GM15510 (cell line): ENCODE data around the gene CORIN.

Experiments used
- POLR2A ChIP-seq: IDR thresholded peaks from 3 replicates; pipeline ENCODE4 v1.6.1; 2011; ENCODE audit warnings: borderline replicate concordance; ENCODE audit not compliant: insufficient read length; ENCODE audit errors: extremely low read depth

Gene CORIN

GRCh38 chr4:47668256-47668655 lies 169.6 kb downstream of the CORIN start:
- no peak for TF ChIP-seq POLR2A

GRCh38 chr4:47667552-47667951 lies 170.3 kb downstream of the CORIN start:
- no peak for TF ChIP-seq POLR2A

- no peak for TF ChIP-seq POLR2A
Measured at GRCh38 chr4:47664051-47664826, 173.6 kb downstream of the CORIN start.

- TF ChIP-seq POLR2A: no peak
Measured at GRCh38 chr4:47662975-47663374, 174.9 kb downstream of the CORIN start.

GRCh38 chr4:47661741-47662140 lies 176.1 kb downstream of the CORIN start:
- no peak for TF ChIP-seq POLR2A

- no peak for TF ChIP-seq POLR2A
Measured at GRCh38 chr4:47659342-47659741, 178.5 kb downstream of the CORIN start.

GRCh38 chr4:47654972-47655693 lies 182.7 kb downstream of the CORIN start:
- no peak for TF ChIP-seq POLR2A

GRCh38 chr4:47652092-47652491 lies 185.8 kb downstream of the CORIN start:
- no peak for TF ChIP-seq POLR2A

GRCh38 chr4:47651231-47651630 lies 186.6 kb downstream of the CORIN start:
- TF ChIP-seq POLR2A: no peak

GRCh38 chr4:47650584-47651130 lies 187.2 kb downstream of the CORIN start:
- no peak for TF ChIP-seq POLR2A

GRCh38 chr4:47647544-47647943 lies 190.3 kb downstream of the CORIN start:
- TF ChIP-seq POLR2A: no peak

GRCh38 chr4:47647029-47647428 lies 190.8 kb downstream of the CORIN start:
- TF ChIP-seq POLR2A: no peak

- no peak for TF ChIP-seq POLR2A
Measured at GRCh38 chr4:47646372-47646771, 191.5 kb downstream of the CORIN start.

GRCh38 chr4:47643845-47644244 lies 194.0 kb downstream of the CORIN start:
- TF ChIP-seq POLR2A: no peak

- no peak for TF ChIP-seq POLR2A
Measured at GRCh38 chr4:47642985-47643760, 194.7 kb downstream of the CORIN start.
